ENCODE results near the gene MAP3K20.
"Not testable (repeated sequence)": the region's sequence is repeated elsewhere in the genome, so short reads cannot be mapped to it uniquely, and the experiment has no call there.

MAP3K20 gene

GRCh38 chr2:173254659-173255058, 179.0 kb downstream of the MAP3K20 start:
- H3K9me3 ChIP-seq (ENCODE audit: severe bottlenecking): no peaks in the 10 kb centered on the region
- no peak for DNase-seq
- H3K4me3 ChIP-seq (ENCODE audit: low read depth, low read length): no peak overlapping the region
- no peaks in the 10 kb centered on the region for H3K27me3 ChIP-seq (ENCODE audit: insufficient read depth, low read depth, severe bottlenecking)
- no peak overlapping the region for H3K27ac ChIP-seq
- H3K36me3 ChIP-seq: no peaks in the 10 kb centered on the region
- no peak for TF ChIP-seq CTCF (IDR thresholded peaks at IDR 0.05; ENCODE audit: low read depth, low read length)

- no peak for DNase-seq
- Histone ChIP-seq H3K36me3 (no peaks in the 10 kb centered on the region), H3K4me3 (ENCODE audit: low read depth, low read length) (no peak overlapping the region), H3K9me3 (ENCODE audit: severe bottlenecking) (no peaks in the 10 kb centered on the region), H3K27ac (no peak overlapping the region), H3K27me3 (ENCODE audit: insufficient read depth, low read depth, severe bottlenecking) (no peaks in the 10 kb centered on the region)
- no peak for TF ChIP-seq CTCF (IDR thresholded peaks at IDR 0.05; ENCODE audit: low read depth, low read length)
Observed at GRCh38 chr2:173258701-173259100, 183.1 kb downstream of the MAP3K20 start.

- H3K27me3 ChIP-seq (ENCODE audit: insufficient read depth, low read depth, severe bottlenecking); DNase-seq; H3K4me3 ChIP-seq (ENCODE audit: low read depth, low read length); H3K27ac ChIP-seq; H3K36me3 ChIP-seq; H3K9me3 ChIP-seq (ENCODE audit: severe bottlenecking): not testable (repeated sequence)
Observed at GRCh38 chr2:173262356-173262755, 186.7 kb downstream of the MAP3K20 start.

- no peak overlapping the region for H3K27ac ChIP-seq
- DNase-seq: no peak
- no peaks in the 10 kb centered on the region for H3K27me3 ChIP-seq (ENCODE audit: insufficient read depth, low read depth, severe bottlenecking)
- TF ChIP-seq CTCF (IDR thresholded peaks at IDR 0.05; ENCODE audit: low read depth, low read length): no peak
- no peaks in the 10 kb centered on the region for H3K9me3 ChIP-seq (ENCODE audit: severe bottlenecking)
- H3K4me3 ChIP-seq (ENCODE audit: low read depth, low read length): no peak overlapping the region
- H3K36me3 ChIP-seq: no peaks in the 10 kb centered on the region
Observed at GRCh38 chr2:173264151-173264550, 188.5 kb downstream of the MAP3K20 start.

- no peak overlapping the region for H3K4me3 ChIP-seq (ENCODE audit: low read depth, low read length)
- H3K36me3 ChIP-seq: no peaks in the 10 kb centered on the region
- H3K27me3 ChIP-seq (ENCODE audit: insufficient read depth, low read depth, severe bottlenecking): no peaks in the 10 kb centered on the region
- TF ChIP-seq CTCF (IDR thresholded peaks at IDR 0.05; ENCODE audit: low read depth, low read length): no peak
- no peaks in the 10 kb centered on the region for H3K9me3 ChIP-seq (ENCODE audit: severe bottlenecking)
- H3K27ac ChIP-seq: no peak overlapping the region
- DNase-seq: no peak
Observed at GRCh38 chr2:173264603-173265366, 189.1 kb downstream of the MAP3K20 start.

- no peaks in the 10 kb centered on the region for H3K27me3 ChIP-seq (ENCODE audit: insufficient read depth, low read depth, severe bottlenecking)
- DNase-seq: no peak
- no peak overlapping the region for H3K4me3 ChIP-seq (ENCODE audit: low read depth, low read length)
- no peak for TF ChIP-seq CTCF (IDR thresholded peaks at IDR 0.05; ENCODE audit: low read depth, low read length)
- H3K27ac ChIP-seq: no peak overlapping the region
- no peaks in the 10 kb centered on the region for H3K36me3 ChIP-seq
- H3K9me3 ChIP-seq (ENCODE audit: severe bottlenecking): no peaks in the 10 kb centered on the region
Observed at GRCh38 chr2:173271135-173271534, 195.5 kb downstream of the MAP3K20 start.

Measured in WERI-Rb-1 (cell line).